Stimulated activated CD4-positive, alpha-beta T cell treated with anti-CD3 and anti-CD28 coated beads, Interleukin-15, amount 100 ng/mL, for 24 hours (primary cell): Measurements from ENCODE around the gene WDR19.
"Not testable (repeated sequence)": the region's sequence is repeated elsewhere in the genome, so short reads cannot be mapped to it uniquely, and the experiment has no call there.

ENCODE experiments used
- DNase-seq: peaks from one replicate; pipeline ENCODE4 v3.0.0-alpha.2; 2020

The WDR19 gene

GRCh38 chr4:39233783-39234182 lies 51.5 kb downstream of the WDR19 start:
- no peak for DNase-seq

GRCh38 chr4:39235021-39235420 lies 52.7 kb downstream of the WDR19 start:
- DNase-seq = no peak

DNA sequence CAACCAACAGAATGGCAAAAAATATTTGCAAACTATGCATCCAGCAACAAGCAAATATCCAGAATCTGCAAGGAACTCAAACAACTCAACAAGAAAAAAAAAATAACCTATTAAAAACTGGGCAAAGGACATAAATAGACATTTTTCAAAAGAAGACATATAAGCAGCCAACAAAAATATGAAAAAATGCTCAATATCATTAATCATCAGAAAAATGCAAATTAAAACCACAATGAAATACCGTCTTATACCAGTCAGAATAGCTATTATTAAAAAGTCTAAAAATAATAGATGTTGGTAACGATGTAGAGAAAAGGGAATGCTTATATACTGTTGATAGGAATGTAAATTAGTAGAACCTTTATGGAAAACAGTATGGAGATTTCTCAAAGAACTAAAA lies 53.4 kb downstream of the WDR19 start:
- no peak for DNase-seq

- no peak for DNase-seq
Observed at GRCh38 chr4:39237179-39237578, 54.9 kb downstream of the WDR19 start.

DNA sequence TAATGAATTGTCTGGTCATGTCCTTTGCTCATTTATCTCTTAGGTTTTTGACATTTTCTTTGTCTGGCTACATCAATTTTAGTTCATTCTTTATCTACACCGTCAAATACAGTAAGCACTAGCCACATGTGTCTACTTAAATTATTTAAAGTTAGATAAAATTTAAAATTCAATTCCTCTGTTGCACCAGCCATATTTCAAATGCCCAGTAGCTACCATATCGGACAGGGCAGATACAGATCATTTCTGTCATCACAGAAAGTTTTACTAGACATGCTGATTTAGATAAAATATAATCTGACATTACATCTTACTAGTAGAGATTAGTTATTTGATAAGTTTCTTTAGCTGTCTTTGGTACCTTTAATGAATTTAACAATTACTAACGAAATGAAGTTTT lies 61.1 kb downstream of the WDR19 start:
- DNase-seq = no peak

- DNase-seq = no peak
Observed at GRCh38 chr4:39255266-39255665, 72.9 kb downstream of the WDR19 start.

DNA sequence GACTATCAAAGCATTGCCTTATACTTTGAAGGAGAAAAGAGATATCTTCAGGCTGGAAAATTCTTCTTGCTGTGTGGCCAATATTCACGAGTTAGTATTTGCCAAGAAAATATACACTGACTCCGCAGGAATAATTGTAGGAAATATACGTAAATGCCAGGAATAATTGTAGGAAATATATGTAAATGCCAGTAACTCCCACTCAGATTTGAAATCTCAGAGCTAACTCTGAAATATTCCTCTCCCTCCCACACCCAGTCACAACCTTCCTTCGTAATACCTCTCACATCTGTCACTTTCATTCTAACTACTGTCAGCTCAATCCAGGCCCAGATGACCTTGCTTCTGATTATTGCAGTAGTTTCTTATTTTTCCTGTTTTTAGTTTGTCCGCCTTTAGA lies 73.5 kb downstream of the WDR19 start:
- no peak for DNase-seq

- DNase-seq = no peak
Observed at GRCh38 chr4:39256436-39256835, 74.1 kb downstream of the WDR19 start.

DNA sequence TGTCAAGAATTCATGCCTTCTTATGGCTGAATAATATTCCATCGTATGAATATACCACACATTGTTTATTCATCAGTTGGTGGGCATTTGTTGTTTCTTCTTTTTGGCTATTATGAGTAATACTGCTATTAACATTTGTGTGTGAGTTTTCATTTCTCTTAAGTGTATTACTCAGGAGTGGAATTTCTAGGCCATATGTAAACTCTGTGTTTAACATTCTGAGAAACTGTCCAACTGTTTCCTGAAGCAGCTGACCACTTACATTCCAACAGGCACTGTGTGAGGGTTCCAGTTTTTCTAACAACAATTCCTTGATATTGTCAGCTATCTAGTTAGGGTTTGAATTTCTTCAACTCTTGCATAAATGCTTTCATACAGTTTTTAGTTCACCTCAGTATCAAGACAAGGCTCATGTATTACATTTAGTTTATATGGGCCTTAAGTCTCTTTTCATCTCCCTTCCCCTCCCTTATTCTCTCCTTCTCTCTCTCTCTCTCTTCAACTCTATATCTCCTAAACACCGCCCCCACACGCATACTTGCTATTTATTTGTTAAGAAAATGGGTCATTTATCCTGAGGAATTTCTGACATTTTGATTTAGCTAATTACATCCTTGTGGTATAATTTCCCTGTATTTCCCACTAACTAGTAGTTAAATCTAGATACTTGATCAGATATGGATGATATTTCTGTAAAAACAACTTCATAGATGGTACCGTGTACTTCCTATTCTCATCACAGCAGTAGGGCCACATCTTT lies 77.4 kb downstream of the WDR19 start:
- no peak for DNase-seq

GRCh38 chr4:39263895-39264294 lies 81.6 kb downstream of the WDR19 start:
- DNase-seq = no peak

- no peak for DNase-seq
Observed at GRCh38 chr4:39274503-39274902, 92.2 kb downstream of the WDR19 start.

DNA sequence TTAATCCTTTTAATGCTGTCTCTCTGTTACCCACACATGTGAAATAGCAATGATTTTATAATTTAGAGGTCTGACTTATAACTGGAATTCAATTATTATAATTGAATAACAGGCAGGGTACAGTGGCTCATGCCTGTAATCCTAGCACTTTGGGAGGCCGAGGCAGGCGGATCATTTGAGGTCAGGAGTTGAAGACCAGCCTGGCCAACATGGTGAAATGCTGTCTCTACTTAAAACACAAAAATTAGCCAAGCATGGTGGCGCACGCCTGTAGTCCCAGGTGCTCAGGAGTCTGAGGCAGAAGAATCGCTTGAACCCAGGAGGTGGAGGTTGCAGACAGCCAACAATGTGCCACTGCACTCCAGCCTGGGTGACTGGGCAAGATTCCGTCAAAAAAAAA lies 95.3 kb downstream of the WDR19 start:
- DNase-seq = not testable (repeated sequence)

GRCh38 chr4:39278476-39278875 lies 96.1 kb downstream of the WDR19 start:
- DNase-seq = no peak

GRCh38 chr4:39279416-39279815 lies 97.1 kb downstream of the WDR19 start:
- DNase-seq = no peak

- no peak for DNase-seq
Observed at GRCh38 chr4:39280770-39281169, 98.4 kb downstream of the WDR19 start.

GRCh38 chr4:39285111-39285795 lies 102.9 kb downstream of the WDR19 start:
- DNase-seq = no peak

GRCh38 chr4:39285853-39286252 lies 103.5 kb downstream of the WDR19 start:
- no peak for DNase-seq

GRCh38 chr4:39286263-39286662 lies 103.9 kb downstream of the WDR19 start:
- no peak for DNase-seq

DNA sequence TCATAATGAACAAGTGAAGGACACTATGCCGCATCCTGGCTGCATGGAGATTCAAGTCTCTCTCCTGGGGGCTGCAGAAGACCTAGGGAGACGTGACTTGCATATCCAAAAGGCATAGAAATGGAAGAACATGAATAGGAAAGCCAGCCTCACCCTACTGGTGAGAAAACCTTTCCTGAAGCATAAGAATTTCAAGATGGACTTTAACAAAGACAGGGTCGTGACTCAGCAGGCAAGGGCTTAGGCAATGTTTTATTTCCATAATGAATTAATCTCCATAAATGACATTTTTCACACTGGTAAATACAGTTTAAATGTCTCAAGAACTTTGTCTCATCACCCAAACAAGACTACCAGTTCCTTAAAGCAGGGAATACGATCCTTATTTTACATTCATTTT lies 104.9 kb downstream of the WDR19 start:
- no peak for DNase-seq

- no peak for DNase-seq
Observed at GRCh38 chr4:39291686-39292085, 109.4 kb downstream of the WDR19 start.

DNA sequence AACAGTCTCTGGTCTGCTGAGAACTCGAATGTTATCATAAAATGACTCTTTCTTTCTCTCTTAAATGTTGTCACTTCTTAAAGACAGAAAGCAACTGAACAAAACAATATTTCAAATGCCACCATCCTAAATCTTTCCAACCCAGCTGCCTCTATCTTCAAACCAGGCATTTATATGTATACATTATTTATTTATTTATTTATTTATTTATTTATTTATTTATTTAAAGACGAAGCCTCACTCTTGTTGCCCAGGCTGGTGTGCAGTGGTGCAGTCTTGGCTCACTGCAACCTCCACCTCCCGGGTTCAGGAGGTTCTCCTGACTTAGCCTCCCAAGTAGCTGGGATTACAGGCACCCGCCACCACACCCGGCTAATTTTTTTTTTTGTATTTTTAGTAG lies 110.1 kb downstream of the WDR19 start:
- DNase-seq = not testable (repeated sequence)

GRCh38 chr4:39295784-39296183 lies 113.5 kb downstream of the WDR19 start:
- no peak for DNase-seq

DNA sequence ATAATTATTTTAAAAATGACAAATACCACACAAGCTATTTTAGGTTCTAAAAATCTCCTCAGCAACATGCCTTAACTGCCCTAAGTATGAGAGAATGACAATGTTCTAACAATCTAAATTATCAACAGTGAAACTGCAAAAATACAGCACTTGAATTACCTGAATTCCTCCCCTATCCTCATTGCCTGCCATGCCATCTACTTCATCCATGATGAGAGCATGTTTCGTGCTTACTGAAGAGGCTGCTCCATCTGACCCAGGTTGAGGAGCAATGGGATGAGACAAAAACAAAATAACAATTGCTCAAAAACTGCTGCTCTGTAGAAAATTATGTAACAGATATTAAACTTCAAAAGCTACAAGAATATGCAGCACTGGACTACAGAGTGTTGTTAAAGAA lies 120.6 kb downstream of the WDR19 start:
- DNase-seq = no peak

- DNase-seq = no peak
Observed at GRCh38 chr4:39303871-39304270, 121.5 kb downstream of the WDR19 start.

- DNase-seq = no peak
Observed at GRCh38 chr4:39304651-39305050, 122.3 kb downstream of the WDR19 start.
